ENCODE results near the gene GRB14. TPM values are rescaled to one million over a fixed set of nuclear protein-coding genes. Genes with fewer than 3 reads are reported as not detected.

Gene GRB14
- total RNA-seq, 1 experiment from 2014 or later, result 0.17 TPM

DNA sequence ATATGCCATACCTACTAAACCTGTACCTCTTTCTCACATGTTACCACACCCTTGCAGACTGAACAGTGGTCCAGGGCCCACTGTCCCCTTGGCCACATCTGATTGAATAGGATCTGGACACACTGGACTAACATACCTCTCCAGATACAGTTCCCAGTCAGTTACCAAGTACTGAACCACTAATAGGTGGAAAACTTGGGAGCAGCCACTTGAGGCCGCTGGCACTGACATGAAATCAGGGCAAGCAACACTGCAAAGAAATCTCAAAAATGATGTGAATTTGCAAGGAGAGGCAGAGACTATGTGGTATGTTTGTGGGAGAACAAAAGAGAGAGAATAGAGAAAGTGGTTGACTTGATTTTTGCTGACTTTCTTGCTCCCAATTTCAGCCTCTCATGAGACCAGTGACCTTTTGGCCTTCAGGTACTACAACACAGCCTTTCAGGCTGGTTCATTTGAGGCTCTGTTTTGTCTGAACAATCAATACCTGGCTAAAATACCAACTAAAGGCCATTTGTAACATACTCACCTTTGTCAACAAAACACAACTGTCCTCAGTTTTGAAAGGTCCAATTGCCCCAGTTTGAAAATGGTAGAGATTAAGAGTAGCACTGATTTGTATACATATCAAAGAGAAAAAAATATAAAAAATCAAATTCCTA, 7.8 kb downstream of the GRB14 start:
- DNase-seq (ENCODE audit: low spot score), result no peak

DNA sequence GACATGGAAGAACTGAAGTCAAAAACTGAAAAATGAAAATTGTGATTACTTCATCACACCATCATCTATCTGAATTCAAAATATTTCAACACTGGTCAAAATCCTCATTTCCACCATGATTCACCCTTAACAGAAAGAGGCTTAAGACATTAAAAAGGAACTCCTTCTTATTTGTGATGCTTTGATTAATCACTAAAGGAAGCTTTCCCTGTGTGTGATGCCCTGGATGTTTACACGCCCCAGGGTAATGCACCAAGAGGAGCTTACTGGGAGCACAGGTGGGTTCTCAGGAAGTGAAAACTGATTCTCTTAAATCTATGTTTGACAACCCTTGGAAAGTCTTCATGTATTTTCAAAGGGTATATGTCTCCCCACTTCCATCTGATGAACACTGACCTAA, 11.5 kb downstream of the GRB14 start:
- DNase-seq (ENCODE audit: low spot score), result no peak

DNA sequence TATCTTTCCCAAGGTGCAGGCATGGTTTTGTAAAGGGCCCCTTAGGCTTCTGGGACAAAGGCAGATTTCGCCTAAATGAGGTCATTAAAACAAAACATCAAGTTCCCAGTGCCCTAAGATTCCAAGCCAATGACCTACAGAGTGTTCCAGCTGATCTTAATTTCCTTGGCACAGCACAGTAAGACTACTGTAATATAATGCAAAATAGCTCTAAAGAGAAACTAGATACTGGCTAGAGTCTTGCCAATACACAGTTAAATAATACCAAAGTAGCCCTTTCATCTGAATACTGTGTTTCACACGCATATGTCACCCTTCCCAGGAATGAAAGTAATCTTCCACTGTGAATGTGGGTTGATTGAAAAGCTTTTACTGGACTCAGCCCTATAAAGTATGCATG, 14.7 kb downstream of the GRB14 start:
- no peak for DNase-seq (ENCODE audit: low spot score)

DNA sequence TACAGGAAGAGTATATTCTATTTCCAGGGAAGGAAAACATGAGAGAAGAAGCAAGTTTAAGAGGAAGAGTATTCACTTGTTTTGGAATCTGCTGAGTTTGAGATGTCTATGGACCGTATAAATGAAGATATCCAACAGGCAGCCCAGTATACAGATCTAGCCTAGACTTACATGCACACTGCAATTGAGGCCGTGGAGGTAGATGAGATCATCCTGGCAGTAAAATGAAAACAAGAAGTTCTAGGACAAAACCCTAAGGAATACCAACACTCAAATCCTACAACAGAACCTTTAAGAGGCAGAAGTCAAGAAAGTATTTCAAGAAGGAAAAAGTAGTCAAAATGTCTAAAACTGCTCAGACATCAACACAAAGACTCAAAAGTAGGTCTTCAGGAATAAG, 16.0 kb downstream of the GRB14 start:
- no peak for DNase-seq (ENCODE audit: low spot score)

DNA sequence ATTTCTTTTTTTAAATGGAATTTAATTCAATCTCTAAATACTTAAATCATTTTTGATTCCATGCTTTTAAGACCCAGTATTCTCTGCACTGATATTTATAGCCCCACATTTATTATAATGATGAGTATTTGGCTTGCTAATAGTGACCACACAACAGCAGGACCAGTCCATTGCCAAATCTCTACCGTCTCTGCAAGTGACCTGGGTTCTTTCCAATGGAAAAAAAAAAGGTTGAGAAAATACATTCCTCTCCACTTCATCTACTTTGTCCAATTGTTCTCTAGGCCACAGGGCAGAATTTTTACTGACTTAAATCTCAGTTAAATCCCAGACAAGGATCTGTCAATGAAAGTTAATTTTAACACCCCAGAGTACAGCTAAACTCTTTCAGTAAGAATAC, 20.5 kb downstream of the GRB14 start:
- no peak for DNase-seq (ENCODE audit: low spot score)

DNA sequence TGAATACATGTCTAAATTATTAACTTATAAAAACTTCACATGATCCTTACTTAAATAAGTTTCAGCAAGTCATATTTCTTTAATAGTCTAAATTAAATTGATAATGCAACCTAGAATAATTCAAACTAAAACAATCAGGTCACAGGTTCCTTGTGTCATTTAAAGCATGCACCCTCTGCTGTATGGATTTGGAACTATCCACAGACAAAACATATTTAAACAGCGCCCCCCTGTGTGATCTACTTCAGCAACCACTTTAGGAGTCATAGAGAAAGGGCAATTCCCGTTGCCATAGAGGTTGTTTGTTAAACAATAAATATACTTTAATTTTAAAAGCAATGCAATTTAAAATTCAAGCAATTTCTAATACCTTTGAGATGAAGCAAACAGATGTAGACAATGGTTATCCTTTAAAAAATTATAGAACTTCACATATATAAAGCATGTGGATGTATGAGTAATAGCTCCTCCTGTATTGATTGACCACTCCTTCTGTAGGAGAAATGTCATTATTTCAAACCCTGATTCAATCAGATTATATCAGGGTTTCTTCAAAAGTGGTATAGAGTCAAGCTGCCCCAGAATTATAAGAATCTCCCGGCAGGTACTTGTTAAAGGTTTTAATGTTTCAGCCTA, 21.2 kb downstream of the GRB14 start:
- DNase-seq (ENCODE audit: low spot score), result peak; percentile 73

DNA sequence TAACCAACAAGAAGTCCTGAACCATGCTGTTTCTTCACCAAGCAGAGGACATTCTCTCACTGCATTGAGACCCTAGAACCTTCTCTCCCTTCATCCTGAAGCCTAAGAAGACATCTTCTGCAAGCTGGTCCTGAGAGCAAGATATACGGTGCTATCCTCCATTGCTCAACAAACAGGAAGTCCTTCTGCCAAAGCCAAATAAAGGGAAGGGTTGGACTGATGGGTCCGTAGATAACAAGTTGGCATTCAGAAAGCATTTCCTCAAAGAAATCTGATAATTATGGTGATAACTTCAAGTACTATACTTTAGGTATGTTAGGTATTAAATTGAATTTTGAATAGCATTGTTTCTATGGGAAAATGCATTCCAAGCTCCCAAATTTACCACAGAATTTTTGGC, 23.3 kb downstream of the GRB14 start:
- DNase-seq (ENCODE audit: low spot score), result no peak

DNA sequence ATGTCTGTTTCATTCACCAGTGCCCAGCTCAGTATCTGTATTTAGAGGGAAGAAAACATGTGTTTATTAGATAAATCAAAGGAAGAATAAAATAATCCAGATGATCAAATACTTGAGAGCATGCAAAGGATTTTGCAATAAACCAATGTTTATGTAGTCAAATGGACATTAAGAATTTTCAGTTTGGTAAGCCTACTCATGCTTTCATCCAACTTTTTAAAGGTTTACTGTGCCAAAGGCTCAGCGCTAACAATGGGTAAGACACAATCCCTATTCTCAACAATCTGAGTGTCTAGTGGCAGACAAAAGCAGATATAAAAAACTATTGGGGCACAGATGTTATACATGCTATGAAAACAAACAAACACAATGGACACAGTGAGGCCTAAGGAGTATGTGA, 26.3 kb downstream of the GRB14 start:
- no peak for DNase-seq (ENCODE audit: low spot score)

DNA sequence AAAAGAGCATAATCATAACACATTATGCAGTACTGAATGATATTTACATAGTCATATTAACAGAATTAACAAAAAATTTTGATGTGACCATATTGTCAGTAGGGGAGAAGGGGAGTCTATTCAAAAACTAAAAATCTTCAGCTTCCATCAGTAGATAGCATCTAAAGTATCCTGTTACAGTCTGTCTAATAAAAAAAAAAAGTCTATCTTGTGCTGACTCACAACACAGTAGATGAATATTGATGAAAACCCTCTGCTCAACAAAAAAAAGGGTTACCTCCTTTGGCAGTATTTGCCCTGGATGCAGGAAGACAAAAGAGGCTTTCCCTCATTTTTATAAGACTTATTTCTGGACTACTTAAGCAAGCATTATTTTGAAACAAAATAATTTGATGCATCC, 27.3 kb downstream of the GRB14 start:
- no peak for DNase-seq (ENCODE audit: low spot score)

DNA sequence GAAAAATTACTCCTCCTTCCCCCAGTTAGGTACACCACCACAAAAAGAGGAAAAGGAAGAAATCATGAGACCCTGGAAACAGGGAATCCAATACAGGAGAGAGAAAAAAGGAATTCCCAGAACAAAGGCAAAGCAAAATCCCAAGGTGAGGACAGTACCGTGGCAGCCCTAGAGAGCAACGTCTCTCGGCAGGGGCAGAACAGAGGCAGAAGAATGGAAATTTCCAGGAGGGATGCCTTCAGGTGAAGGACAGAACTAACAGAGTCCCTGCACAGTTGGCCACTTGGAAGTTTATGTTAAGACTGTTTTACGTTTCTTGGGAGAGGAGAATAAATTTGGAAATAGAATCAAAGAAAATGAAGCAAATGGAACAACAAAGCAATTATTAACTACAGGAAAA, 27.7 kb downstream of the GRB14 start:
- no peak for DNase-seq (ENCODE audit: low spot score)

DNA sequence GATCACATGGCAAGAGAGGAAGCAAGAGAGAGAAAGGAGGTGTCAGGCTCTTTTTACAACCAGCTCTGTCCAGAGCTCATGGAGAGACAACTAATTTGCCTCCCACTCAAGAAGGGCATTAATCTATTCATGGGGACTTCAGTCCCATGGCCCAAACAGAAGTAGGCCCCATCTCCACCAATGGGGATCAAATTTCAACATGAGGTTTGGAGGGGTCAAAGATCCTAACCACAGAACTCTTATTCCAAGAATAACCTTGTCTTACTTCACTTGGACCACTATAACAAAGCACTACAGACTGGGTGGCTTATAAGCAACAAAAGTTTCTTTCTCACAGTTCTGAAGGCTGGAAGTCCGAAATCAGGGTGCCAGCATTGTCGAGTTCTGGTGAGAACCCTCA, 31.8 kb downstream of the GRB14 start:
- DNase-seq (ENCODE audit: low spot score), result no peak

DNA sequence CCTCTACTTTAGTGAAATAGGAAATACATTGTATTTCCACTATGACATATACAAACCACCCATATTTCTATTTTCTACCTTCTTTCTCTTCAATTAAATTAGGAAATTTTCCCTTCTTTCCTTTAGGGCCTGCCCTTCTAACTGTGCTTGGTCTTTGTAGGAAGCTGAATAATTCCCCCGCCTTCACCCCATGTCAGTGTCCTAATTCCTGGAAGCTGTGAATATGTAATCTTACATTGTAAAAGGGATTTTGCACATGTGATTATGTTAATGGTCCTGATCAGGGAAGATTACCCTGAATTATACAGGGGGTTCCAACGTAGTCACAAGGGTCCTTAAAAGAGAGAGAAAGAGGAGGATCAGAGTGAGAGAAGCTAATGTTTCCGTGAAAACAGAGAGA, 40.2 kb downstream of the GRB14 start:
- no peak for DNase-seq (ENCODE audit: low spot score)

DNA sequence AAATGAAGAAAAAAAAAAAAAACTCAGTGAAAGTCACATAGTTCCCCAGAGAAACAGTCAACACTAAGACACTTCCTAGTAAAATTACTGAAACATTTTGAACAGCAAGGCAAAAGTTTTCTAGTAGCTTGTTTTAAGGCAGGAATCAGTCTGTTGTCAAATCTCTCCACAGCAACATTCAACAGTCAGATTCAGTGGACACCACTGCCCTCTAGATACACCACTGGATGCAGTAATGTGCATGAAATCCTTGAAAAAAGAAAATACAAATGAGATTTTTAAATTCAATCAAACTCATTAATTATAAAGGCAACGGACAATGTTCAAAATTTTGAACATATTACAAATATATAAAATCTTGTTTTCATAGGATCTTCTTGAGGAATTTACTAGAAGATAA, 46.4 kb downstream of the GRB14 start:
- DNase-seq (ENCODE audit: low spot score), result no peak

DNA sequence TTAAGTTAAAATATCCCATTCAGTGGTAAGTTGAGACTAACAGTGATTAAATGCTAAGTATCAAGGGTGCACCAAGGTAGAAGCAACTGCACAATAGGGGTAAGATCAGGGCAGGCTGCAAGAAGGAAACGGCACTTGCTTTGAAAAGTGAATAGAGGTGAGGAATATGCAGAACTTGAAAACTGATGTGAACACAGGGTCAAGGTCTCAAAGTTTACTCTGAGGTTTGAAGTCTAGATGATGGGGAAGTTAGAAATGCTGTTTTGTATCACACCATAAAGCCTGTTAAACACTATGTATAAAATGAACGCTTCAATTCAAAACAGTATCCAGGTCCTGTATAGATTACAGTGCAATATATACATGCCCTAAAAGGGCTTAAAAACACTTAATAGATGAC, 50.8 kb downstream of the GRB14 start:
- no peak for DNase-seq (ENCODE audit: low spot score)

DNA sequence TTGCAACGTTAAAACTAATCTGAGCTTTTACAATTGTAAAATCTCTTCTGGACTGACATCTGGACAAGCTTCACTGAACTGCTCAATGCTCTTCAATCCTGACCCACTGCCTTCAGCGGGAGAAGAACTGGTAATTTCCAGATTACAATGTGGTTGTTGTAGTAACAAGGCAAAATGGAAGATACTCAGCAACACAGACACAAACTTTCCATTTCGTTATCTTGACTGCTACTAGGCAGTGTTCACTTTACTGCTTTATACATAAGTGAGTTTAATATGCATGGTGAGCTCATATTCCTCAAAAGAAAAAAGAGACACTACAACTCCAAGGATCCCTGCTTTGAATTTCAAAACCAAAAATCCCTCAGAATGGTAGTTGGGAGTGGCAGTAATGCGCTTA, 51.9 kb downstream of the GRB14 start:
- DNase-seq (ENCODE audit: low spot score), result no peak

DNA sequence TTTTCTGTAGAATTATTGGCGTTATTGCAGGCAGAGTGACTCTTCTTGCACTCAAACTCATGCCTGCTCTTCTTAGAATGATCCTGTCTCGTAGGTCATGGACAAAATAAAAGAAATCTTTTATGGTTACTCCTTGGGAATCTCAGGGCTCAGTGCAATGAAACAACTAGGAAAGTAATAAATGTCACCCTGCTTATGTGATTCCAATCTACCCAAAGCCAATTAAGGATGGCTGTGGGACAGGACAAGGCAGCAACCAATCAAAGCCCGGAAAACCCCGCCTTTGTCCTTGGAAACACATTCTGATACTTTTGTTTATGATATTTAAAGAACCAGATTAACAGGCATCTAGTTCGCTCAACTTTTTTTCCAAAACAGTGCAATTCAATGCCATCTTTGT, 53.0 kb downstream of the GRB14 start:
- no peak for DNase-seq (ENCODE audit: low spot score)

DNA sequence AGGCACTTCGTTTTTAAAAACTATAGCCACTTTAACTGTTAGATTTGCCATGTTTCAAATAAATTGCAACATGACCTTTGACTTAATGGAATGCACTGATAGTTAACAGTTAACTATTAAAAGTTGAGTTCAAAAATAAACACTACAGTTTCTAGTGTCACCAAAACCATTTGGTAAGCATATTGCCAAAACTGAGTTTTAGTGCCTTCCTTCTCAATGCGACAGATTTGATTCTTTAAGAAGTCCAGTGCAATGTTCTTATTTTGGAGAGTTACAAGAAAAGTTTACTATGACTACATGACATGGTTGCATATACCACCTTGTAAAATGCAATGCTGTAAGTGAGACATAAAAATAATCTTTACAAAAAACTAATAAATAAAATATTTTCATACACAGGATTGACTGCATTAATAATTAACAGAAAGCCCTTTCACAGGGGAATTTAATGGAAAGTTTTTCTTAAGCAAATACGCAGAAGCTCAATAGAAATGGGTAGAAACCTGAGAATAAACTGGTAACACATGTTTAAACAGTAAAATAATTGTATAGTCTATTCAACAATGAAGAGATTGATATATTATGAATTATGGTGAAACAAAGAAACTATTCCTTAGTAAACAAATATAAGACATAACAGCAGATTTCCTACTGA, 53.8 kb downstream of the GRB14 start:
- no peak for DNase-seq (ENCODE audit: low spot score)

DNA sequence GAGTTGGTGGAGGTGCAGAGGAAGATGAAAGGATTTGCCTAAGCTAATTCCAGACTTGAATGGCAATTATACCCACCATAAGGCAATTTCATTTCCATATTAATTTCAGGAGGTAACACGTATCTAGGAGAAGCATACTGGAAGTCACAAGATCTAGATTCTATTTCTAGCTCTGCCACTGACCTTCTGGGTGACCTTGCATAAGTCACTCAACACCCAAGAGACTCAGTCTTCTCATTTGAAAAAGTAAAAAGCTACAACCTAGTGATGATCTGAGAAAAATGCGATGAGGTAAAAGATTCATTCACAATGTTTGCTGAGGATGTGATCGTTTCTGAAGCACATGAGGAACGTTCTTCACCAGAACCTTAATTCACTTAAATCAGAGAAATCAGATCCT, 55.9 kb downstream of the GRB14 start:
- DNase-seq (ENCODE audit: low spot score), result no peak

DNA sequence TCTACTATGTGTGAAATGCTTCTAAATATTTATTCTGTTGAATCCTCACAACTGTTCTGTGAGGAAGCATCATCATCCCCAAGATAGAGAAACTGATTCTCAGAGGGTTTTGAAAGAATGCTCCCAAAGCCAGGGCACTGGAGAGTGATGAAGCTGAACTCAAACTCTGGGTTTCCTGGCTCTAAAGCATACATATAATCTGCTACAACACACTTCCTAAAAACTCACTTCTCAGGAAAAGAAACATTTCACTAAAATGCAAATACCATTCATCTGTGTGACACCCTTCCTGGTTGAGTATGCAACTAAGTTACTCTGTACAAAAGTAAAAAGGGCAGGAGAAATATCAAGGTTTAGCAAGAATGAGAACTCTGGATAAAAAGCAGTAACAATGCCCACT, 58.6 kb downstream of the GRB14 start:
- DNase-seq (ENCODE audit: low spot score), result no peak

DNA sequence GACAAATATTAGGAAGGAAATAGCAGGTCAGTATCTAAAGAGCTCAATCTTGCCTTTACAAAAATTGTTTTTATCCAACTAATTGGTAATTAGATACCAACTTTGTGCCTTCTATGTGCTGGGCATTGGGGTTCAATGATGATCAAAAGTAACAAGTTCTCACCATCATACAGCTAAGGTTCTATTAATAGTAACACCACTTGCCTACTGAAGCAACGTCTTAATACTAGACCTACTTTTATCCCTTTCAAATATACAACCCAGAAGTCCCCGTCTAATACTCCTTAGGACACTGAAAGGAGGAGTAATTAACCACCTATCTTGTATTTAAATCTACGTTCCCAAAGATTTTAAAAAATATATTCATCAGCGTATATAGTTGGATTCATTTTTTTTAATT, 59.3 kb downstream of the GRB14 start:
- no peak for DNase-seq (ENCODE audit: low spot score)

DNA sequence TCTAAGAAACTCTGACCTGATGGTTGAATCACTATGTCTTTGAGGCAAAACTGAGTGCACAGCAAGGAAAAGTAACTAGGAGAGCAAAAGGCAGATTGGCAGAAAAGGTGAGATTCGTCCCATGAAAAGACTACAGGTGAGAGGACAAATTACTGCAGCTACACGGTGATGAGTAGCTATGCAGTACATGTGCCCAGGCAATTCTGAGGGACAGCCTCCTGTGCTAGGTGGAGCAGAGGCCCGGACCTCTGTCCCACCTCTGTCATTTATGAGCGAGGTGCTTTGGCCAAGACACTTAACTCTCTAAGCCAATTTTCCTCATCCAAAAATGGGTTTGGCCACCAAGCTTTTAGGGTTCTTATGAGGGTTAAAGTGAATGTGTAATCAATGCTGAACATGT, 59.9 kb downstream of the GRB14 start:
- DNase-seq (ENCODE audit: low spot score), result no peak

DNA sequence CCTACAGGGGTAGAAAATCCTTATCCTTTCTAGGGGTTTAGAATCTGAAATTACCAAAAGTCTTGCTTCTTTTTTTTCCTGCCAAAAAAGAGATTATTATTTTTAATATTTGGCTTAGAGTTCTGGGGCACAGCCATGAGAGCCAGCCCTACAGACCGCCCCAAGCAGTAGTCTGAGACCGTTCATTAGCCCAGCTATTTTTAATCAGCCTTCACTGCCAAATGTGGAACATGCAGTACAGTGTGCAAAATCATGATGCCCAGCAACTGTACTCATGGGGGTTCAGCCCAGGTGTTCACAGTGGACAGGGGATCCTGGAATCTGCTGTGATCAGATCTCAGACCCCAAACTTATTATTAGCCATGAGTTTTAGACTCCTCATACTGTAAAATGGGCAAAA, 60.4 kb downstream of the GRB14 start:
- DNase-seq (ENCODE audit: low spot score), result no peak

DNA sequence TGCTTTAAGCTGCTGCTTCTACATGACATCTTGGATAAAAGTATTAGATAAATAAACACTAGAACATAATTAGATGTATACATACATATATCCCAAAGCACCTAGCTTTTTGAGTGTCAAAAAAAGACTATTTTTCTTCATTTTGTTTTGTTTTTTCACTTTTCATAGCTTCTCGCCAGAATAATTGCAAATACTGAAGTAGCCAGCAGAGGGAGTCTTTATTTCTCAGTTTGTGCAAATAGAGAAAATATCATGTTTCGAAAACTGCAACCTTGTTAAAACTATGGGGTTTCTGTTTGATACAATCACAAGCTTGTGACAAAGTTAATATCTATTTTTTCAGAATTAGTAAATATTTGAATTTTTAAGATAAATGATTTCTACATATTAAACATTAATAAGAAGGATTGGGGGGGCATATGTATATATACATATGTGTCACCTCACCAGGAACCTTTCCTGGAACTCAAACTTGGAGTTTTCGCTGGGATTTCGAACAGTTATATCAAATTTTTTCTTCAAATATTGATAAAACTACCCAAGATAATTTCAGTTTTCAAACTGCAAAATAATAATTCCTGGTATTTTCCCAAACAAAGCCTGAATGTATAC, 61.0 kb downstream of the GRB14 start:
- DNase-seq (ENCODE audit: low spot score), result peak; percentile 10

Data from A172 (cell line).